ENCODE results near the gene ETS1. TPM values are rescaled to one million over a fixed set of nuclear protein-coding genes. Genes with fewer than 3 reads are reported as not detected.
A peak's percentile ranks its signal among the peaks of the same experiment; 100 is the strongest.
"Not testable (repeated sequence)": the region's sequence is repeated elsewhere in the genome, so short reads cannot be mapped to it uniquely, and the experiment has no call there.

The ETS1 gene
- total and polyA plus RNA-seq, 2 experiments from 2014 or later: 1.7 to 10.2 TPM

DNA sequence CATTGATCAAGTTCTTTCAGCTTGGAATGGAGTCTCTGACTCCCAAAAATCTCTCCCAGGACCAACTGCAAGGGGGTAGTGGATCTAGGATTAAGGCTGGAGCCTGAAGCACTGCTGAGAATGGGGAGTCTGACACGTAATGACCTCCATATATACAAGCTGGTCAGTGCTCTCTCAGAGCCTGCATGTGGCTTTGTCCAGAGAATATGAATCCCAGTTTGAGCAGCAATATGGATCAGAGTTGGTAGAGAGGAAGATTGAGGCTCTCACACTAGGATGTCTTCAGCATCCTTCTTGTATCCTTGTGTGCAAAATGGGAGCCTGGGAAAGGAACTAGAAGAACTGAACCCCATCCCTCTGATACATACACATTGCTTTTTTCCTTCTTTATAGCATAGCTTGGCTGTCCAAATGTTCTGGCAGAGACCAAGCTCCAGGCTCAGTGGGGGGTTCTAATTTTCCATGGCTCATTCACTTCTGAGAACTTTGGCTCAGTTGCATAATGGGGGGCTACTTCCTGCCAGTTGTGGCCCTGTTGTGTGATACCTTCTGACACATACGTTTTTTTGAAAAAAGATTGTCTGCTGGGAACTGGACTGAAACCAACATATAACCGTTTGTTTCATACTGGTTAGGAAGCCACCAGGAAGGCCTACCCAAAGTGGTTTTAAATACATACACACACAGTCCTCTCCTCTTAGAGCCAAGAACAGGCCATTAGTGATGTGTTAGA lies 138.2 kb downstream of the ETS1 start:
- H3K4me3 ChIP-seq: no peak overlapping the region
- TF ChIP-seq, protein P1, sequence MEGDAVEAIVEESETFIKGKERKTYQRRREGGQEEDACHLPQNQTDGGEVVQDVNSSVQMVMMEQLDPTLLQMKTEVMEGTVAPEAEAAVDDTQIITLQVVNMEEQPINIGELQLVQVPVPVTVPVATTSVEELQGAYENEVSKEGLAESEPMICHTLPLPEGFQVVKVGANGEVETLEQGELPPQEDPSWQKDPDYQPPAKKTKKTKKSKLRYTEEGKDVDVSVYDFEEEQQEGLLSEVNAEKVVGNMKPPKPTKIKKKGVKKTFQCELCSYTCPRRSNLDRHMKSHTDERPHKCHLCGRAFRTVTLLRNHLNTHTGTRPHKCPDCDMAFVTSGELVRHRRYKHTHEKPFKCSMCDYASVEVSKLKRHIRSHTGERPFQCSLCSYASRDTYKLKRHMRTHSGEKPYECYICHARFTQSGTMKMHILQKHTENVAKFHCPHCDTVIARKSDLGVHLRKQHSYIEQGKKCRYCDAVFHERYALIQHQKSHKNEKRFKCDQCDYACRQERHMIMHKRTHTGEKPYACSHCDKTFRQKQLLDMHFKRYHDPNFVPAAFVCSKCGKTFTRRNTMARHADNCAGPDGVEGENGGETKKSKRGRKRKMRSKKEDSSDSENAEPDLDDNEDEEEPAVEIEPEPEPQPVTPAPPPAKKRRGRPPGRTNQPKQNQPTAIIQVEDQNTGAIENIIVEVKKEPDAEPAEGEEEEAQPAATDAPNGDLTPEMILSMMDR (IDR thresholded peaks at IDR 0.05; ENCODE audit: low read depth, low read length): no peak
- H3K27ac ChIP-seq: no peak overlapping the region
- peaks cover 4% of the 10 kb centered on the region for H3K4me1 ChIP-seq (ENCODE audit: low read depth)
- peak in 1 of 2 donors; percentile 62 for DNase-seq (ENCODE audit: low read depth in 1 of 2, low spot score in 1 of 2)
- H3K27me3 ChIP-seq: peaks cover 47% of the 10 kb centered on the region
- H3K36me3 ChIP-seq: no peaks in the 10 kb centered on the region
- H3K9me3 ChIP-seq (ENCODE audit: low read depth): no peaks in the 10 kb centered on the region

DNA sequence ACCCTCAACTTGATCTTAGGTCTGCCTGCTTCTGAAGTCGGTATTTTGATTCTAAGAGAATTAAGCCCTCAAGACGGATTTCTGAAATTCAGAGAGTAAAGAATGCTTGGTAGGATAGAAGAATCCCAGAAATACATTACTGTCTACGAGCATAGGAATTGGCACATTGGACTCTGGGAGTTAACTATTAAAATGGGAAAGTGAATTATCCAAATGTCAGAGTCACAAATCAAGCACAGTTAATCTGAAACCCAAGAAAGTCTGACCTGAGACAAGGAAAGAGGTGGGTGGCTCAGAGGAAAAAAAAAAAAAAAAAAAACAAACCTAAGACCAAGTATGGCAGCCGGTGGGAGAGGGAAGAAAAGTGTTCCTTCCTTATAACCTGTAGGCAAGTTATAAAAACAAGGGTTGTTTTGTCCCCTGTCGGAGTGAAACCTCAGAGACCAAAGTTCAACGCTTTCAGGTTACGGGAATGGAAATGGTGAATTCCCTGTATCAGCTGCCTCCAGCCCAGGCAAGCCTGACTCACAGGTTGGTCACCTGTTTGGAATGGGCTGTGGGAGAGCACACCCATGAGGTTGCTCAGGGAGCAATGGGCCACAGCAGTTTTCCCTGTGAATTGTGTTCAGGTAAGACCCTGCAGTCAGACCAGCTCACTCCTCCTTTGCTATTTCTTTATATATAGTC lies 139.0 kb downstream of the ETS1 start:
- no peak for DNase-seq (ENCODE audit: low read depth in 1 of 2, low spot score in 1 of 2)
- no peak overlapping the region for H3K4me3 ChIP-seq

DNA sequence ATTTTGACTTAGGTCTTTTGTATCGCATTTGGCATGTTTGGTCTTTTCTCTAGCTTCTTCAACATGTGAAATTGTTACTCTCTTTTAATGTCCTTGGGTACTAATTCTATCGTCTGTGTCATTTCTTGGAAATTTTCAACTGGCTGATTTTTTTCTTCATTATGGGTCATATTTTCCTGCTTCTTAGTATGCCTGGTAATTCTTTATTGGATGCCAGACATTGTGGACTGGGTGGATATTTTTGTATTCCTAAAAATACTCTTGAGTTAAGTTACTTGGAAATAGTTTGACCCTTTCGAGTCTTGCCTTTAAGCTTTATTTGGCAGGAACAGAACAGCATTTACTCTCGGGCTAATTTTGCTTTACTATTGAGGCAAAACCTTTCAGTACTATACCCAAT lies 140.1 kb downstream of the ETS1 start:
- no peak overlapping the region for H3K4me3 ChIP-seq
- TF ChIP-seq, protein P1 (IDR thresholded peaks at IDR 0.05; ENCODE audit: low read depth, low read length): no peak
- DNase-seq (ENCODE audit: low read depth in 1 of 2, low spot score in 1 of 2): no peak
- no peaks in the 10 kb centered on the region for H3K4me1 ChIP-seq (ENCODE audit: low read depth)
- no peaks in the 10 kb centered on the region for H3K36me3 ChIP-seq
- peaks cover 48% of the 10 kb centered on the region for H3K27me3 ChIP-seq
- no peak overlapping the region for H3K27ac ChIP-seq
- H3K9me3 ChIP-seq (ENCODE audit: low read depth): no peaks in the 10 kb centered on the region

More for the DNA sequence above, 139.0 kb downstream of the ETS1 start:
- H3K4me1 ChIP-seq (ENCODE audit: low read depth): peaks cover 4% of the 10 kb centered on the region
- TF ChIP-seq, protein P1 (IDR thresholded peaks at IDR 0.05; ENCODE audit: low read depth, low read length): no peak
- H3K27me3 ChIP-seq: peaks cover 50% of the 10 kb centered on the region
- H3K27ac ChIP-seq: no peak overlapping the region
- H3K9me3 ChIP-seq (ENCODE audit: low read depth): no peaks in the 10 kb centered on the region
- H3K36me3 ChIP-seq: no peaks in the 10 kb centered on the region

DNA sequence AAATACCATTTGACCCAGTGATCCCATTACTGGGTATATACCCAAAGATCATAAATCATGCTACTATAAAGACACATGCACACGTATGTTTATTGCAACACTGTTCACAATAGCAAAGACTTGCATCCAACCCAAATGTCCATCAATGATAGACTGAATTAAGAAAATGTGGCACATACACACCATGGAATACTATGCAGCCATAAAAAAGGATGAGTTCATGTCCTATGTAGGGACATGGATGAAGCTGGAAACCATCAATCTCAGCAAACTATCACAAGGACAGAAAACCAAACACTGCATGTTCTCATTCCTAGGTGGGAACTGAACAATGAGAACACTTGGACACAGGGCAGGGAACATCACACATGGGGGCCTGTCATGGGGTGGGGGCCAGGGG lies 141.4 kb downstream of the ETS1 start:
- H3K9me3 ChIP-seq (ENCODE audit: low read depth); H3K4me3 ChIP-seq; DNase-seq (ENCODE audit: low read depth in 1 of 2, low spot score in 1 of 2); H3K4me1 ChIP-seq (ENCODE audit: low read depth); H3K27ac ChIP-seq; H3K36me3 ChIP-seq: not testable (repeated sequence)
- peaks cover 44% of the 10 kb centered on the region for H3K27me3 ChIP-seq

DNA sequence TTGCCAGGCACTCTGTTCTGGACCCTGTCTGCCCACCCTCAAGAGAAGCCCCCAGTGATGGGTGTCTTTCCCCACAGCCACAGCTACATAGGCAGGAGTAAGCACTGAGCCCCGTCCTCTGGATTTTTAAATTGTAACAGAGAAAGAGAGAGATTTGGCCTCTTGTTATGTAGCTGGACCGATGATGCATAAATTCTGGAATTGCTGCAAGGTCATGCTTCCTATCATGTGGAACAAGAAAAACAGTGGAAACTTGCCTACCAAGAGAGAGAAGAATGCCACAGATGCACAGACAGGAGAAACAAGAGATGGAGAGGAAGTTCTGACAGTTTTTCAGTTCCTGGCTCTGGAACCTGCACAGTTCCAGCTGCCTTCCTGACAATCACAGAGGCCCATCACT lies 150.2 kb downstream of the ETS1 start:
- no peaks in the 10 kb centered on the region for H3K4me1 ChIP-seq (ENCODE audit: low read depth)
- no peaks in the 10 kb centered on the region for H3K36me3 ChIP-seq
- H3K27ac ChIP-seq: no peak overlapping the region
- peak in 1 of 2 donors; percentile 58 for DNase-seq (ENCODE audit: low read depth in 1 of 2, low spot score in 1 of 2)
- TF ChIP-seq, protein P1 (IDR thresholded peaks at IDR 0.05; ENCODE audit: low read depth, low read length): no peak
- peaks cover 56% of the 10 kb centered on the region for H3K27me3 ChIP-seq
- no peaks in the 10 kb centered on the region for H3K9me3 ChIP-seq (ENCODE audit: low read depth)
- no peak overlapping the region for H3K4me3 ChIP-seq

DNA sequence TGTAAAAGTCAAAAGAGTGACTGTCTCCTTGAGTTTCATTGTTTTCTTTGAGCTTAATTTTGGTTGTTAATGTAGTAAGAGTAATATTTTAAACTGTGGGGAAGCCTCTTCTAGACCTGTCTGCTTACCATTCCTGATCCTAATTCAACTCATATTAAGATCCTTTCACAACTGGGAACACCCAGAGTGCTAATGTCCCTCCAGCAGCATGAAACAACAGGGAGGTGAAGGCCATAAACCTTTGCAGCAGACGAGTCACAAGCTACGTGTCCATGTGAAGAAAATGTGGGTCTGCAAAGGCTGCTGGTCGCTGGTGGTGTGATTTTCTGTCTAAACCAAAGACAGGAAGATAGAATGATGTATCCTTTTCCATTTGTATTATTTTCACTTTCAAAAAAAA lies 152.5 kb downstream of the ETS1 start:
- peaks cover 62% of the 10 kb centered on the region for H3K27me3 ChIP-seq
- H3K9me3 ChIP-seq (ENCODE audit: low read depth): no peaks in the 10 kb centered on the region
- TF ChIP-seq, protein P1 (IDR thresholded peaks at IDR 0.05; ENCODE audit: low read depth, low read length): no peak
- no peak overlapping the region for H3K4me3 ChIP-seq
- H3K4me1 ChIP-seq (ENCODE audit: low read depth): no peaks in the 10 kb centered on the region
- H3K36me3 ChIP-seq: no peaks in the 10 kb centered on the region
- no peak for DNase-seq (ENCODE audit: low read depth in 1 of 2, low spot score in 1 of 2)
- no peak overlapping the region for H3K27ac ChIP-seq
